H1 (cell line): ENCODE data around the gene TSNAXIP1. TPM values are rescaled to one million over a fixed set of nuclear protein-coding genes. Genes with fewer than 3 reads are reported as not detected.

ENCODE experiments used
- CTCF ChIA-PET: fragments of 300-600 bp; sonication (Branson Sonifier 250); formaldehyde crosslinking; loops from one replicate; lab custom pipeline; 2021; ENCODE audit not compliant: partially characterized antibody; lab: Charles Lee
- POLR2A ChIA-PET: fragments of 300-600 bp; sonication (Branson Sonifier 250); formaldehyde crosslinking; loops from one replicate; lab custom pipeline; 2021; ENCODE audit warnings: inconsistent platforms; ENCODE audit not compliant: partially characterized antibody; lab: Charles Lee
- DNase-seq, 2 experiments: peaks; one replicate each; pipeline versions ENCODE4 v3.0.0 to v3.0.0-alpha.2; 2010 to 2022; ENCODE audit warnings: low spot score in 2 of 2, low read depth in 1 of 2, mixed read lengths in 1 of 2
- FAIRE-seq: peaks from 2 replicates; lab custom pipeline; 2011; peaks lifted over from hg19 to GRCh38; lab: Jason Lieb, UNC
- H2AFZ ChIP-seq: 2 replicates; pipeline ENCODE4 v1.8.1; 2012; ENCODE audit warnings: low read length, inconsistent platforms
- H2AK5ac ChIP-seq: 2 replicates; pipeline ENCODE4 v1.6.1; 2013; ENCODE audit warnings: low read depth, low read length
- H2BK120ac ChIP-seq: replicated peaks from 2 replicates; pipeline ENCODE3; 2013; ENCODE audit warnings: low read depth, low read length, inconsistent platforms
- H2BK12ac ChIP-seq: 2 replicates; pipeline ENCODE4 v1.6.1; 2013; ENCODE audit warnings: low read depth, low read length
- H2BK15ac ChIP-seq: 2 replicates; pipeline ENCODE4 v1.6.1; 2013; ENCODE audit warnings: low read length
- H2BK20ac ChIP-seq: 2 replicates; pipeline ENCODE4 v1.6.1; 2013; ENCODE audit warnings: low read length
- H2BK5ac ChIP-seq: 2 replicates; pipeline ENCODE4 v1.6.1; 2013; ENCODE audit warnings: low read depth, low read length
- H3K14ac ChIP-seq: 2 replicates; pipeline ENCODE4 v1.6.1; 2013; ENCODE audit warnings: inconsistent platforms; ENCODE audit not compliant: insufficient read length
- H3K18ac ChIP-seq: 2 replicates; pipeline ENCODE4 v1.6.1; 2013; ENCODE audit warnings: low read length; ENCODE audit errors: extremely low read depth
- H3K23ac ChIP-seq: 2 replicates; pipeline ENCODE4 v1.6.1; 2013; ENCODE audit warnings: inconsistent platforms; ENCODE audit not compliant: insufficient read length
- H3K23me2 ChIP-seq: 2 replicates; pipeline ENCODE4 v1.6.1; 2013; ENCODE audit warnings: low read depth, low read length
- H3K27ac ChIP-seq: 2 replicates; pipeline ENCODE4 v1.6.1; 2011; ENCODE audit warnings: low read depth, low read length, inconsistent platforms
- H3K27me3 ChIP-seq, 4 experiments: replicated peaks in 1 of 4; 1 replicate in 1 of 4; 2 replicates in 3 of 4; pipeline versions ENCODE4 v1.6.1 to v1.8.1; 2011 to 2013; ENCODE audit warnings: low read length in 3 of 4, mild to moderate bottlenecking in 3 of 4, inconsistent platforms in 2 of 4, mixed read lengths in 2 of 4, moderate library complexity in 1 of 4; ENCODE audit not compliant: control insufficient read depth in 3 of 4, insufficient read depth in 3 of 4; ENCODE audit errors: extremely low read depth in 1 of 4
- H3K36me3 ChIP-seq, 4 experiments: 2 replicates each; pipeline versions ENCODE4 v1.6.1 to v1.8.1; 2011 to 2013; ENCODE audit warnings: mild to moderate bottlenecking in 4 of 4, low read length in 3 of 4, moderate library complexity in 2 of 4, control low read depth in 1 of 4, inconsistent platforms in 1 of 4; ENCODE audit not compliant: insufficient read depth in 4 of 4, control insufficient read depth in 2 of 4
- H3K4ac ChIP-seq: replicated peaks from 2 replicates; pipeline ENCODE3; 2013; ENCODE audit warnings: low read length, low read depth, mixed read lengths, inconsistent platforms; ENCODE audit not compliant: insufficient read length
- H3K4me1 ChIP-seq, 4 experiments: replicated peaks in 1 of 4; 1 replicate in 1 of 4; 2 replicates in 3 of 4; pipeline versions ENCODE4 v1.6.1 to v1.8.1; 2011 to 2013; ENCODE audit warnings: low read length in 3 of 4, inconsistent platforms in 2 of 4, mixed read lengths in 1 of 4; ENCODE audit not compliant: insufficient read depth in 4 of 4, control insufficient read depth in 3 of 4
- H3K4me2 ChIP-seq, 2 experiments: 2 replicates each; pipeline versions ENCODE4 v1.6.1 to v1.8.1; 2011 to 2013; ENCODE audit warnings: low read depth in 2 of 2, low read length in 2 of 2, control low read depth in 1 of 2, inconsistent platforms in 1 of 2, mild to moderate bottlenecking in 1 of 2; ENCODE audit not compliant: insufficient read depth in 1 of 2
- H3K4me3 ChIP-seq, 4 experiments: fragments of 200-600, 300-600 bp in 1 of 4; sonication (generic), shearing (Covaris generic), sonication (Bioruptor Twin) in 1 of 4; 2 replicates each; pipeline versions ENCODE4 v1.5.1 to v1.8.1; 2011 to 2016; ENCODE audit warnings: low read length in 4 of 4, low read depth in 3 of 4, control low read depth in 2 of 4, inconsistent platforms in 2 of 4, mild to moderate bottlenecking in 2 of 4, mixed read lengths in 1 of 4, moderate library complexity in 1 of 4; ENCODE audit not compliant: insufficient read depth in 2 of 4; ENCODE audit errors: extremely low read depth in 1 of 4
- H3K56ac ChIP-seq: replicated peaks from 2 replicates; pipeline ENCODE3; 2013; ENCODE audit warnings: low read depth, mild to moderate bottlenecking, mixed read lengths, low read length, inconsistent platforms; ENCODE audit not compliant: insufficient read length
- H3K79me1 ChIP-seq: 2 replicates; pipeline ENCODE4 v1.6.1; 2013; ENCODE audit warnings: low read depth, low read length, control low read depth
- H3K79me2 ChIP-seq, 2 experiments: 2 replicates each; pipeline versions ENCODE4 v1.6.1 to v1.8.1; 2012 to 2013; ENCODE audit warnings: low read length in 2 of 2, mild to moderate bottlenecking in 2 of 2, inconsistent platforms in 1 of 2; ENCODE audit not compliant: insufficient read depth in 2 of 2, control insufficient read depth in 1 of 2
- H3K9ac ChIP-seq, 4 experiments: replicated peaks in 1 of 4; 1 replicate in 1 of 4; 2 replicates in 3 of 4; pipeline versions ENCODE4 v1.6.1 to v1.8.1; 2011 to 2013; ENCODE audit warnings: low read depth in 3 of 4, low read length in 3 of 4, control low read depth in 2 of 4, mild to moderate bottlenecking in 2 of 4, moderate library complexity in 2 of 4, inconsistent platforms in 1 of 4; ENCODE audit errors: extremely low read depth in 1 of 4
- H3K9me3 ChIP-seq, 2 experiments: 2 replicates each; pipeline versions ENCODE4 v1.6.1 to v1.8.1; 2012 to 2013; ENCODE audit warnings: mild to moderate bottlenecking in 2 of 2, moderate library complexity in 2 of 2, control low read depth in 1 of 2, inconsistent platforms in 1 of 2, low read depth in 1 of 2, low read length in 1 of 2, mixed read lengths in 1 of 2; ENCODE audit not compliant: insufficient read depth in 2 of 2
- H4K20me1 ChIP-seq, 2 experiments: replicated peaks in 1 of 2; 2 replicates each; pipeline versions ENCODE3 to v1.8.1; 2011 to 2013; ENCODE audit warnings: inconsistent platforms in 2 of 2, low read length in 2 of 2, mild to moderate bottlenecking in 1 of 2; ENCODE audit not compliant: insufficient read depth in 2 of 2, control insufficient read depth in 1 of 2
- H4K5ac ChIP-seq: 2 replicates; pipeline ENCODE4 v1.6.1; 2013; ENCODE audit warnings: low read length, low read depth, mixed read lengths, inconsistent platforms; ENCODE audit not compliant: insufficient read length
- H4K8ac ChIP-seq: 2 replicates; pipeline ENCODE4 v1.8.0; 2013; ENCODE audit warnings: mild to moderate bottlenecking, moderate library complexity, low read length, inconsistent platforms; ENCODE audit not compliant: insufficient read depth; ENCODE audit errors: extremely low read depth
- H4K91ac ChIP-seq: replicated peaks from 2 replicates; pipeline ENCODE3; 2013; ENCODE audit warnings: low read length, mixed read lengths, inconsistent platforms; ENCODE audit not compliant: insufficient read length
- ASH2L ChIP-seq: fragments of 200-600, 300-600 bp; sonication (generic); IDR thresholded peaks from one replicate; pipeline ENCODE4 v1.7.1; 2017; ENCODE audit warnings: low read length
- BCL11A ChIP-seq, 2 experiments: IDR thresholded peaks; one replicate each; pipeline ENCODE4 v1.6.1; 2011; ENCODE audit warnings: low read depth in 2 of 2, low read length in 2 of 2, mild to moderate bottlenecking in 2 of 2
- CEBPB ChIP-seq: IDR thresholded peaks from 2 replicates; pipeline ENCODE4 v1.6.1; 2012; ENCODE audit warnings: low read depth, low read length
- EGR1 ChIP-seq: IDR thresholded peaks from 2 replicates; pipeline ENCODE4 v1.6.1; 2011; ENCODE audit warnings: low read depth, low read length, borderline replicate concordance
- GABPA ChIP-seq: IDR thresholded peaks from 2 replicates; pipeline ENCODE4 v1.6.1; 2011; ENCODE audit warnings: mild to moderate bottlenecking, low read length, moderate library complexity, borderline replicate concordance; ENCODE audit not compliant: insufficient read depth
- GTF2F1 ChIP-seq: IDR thresholded peaks from 2 replicates; pipeline ENCODE4 v1.6.1; 2012; ENCODE audit warnings: low read depth, low read length, improper control_type of control experiment, borderline replicate concordance
- HDAC2 ChIP-seq, 2 experiments: fragments of 300-600 bp in 1 of 2; sonication (generic) in 1 of 2; IDR thresholded peaks; 2 replicates each; pipeline ENCODE4 v1.6.1; 2011 to 2012; ENCODE audit warnings: low read depth in 2 of 2, low read length in 2 of 2, mild to moderate bottlenecking in 2 of 2, moderate library complexity in 2 of 2, borderline replicate concordance in 1 of 2, inconsistent platforms in 1 of 2
- RBBP5 ChIP-seq: IDR thresholded peaks from 2 replicates; pipeline ENCODE4 v1.7.1; 2012; ENCODE audit warnings: low read depth, mild to moderate bottlenecking, inconsistent platforms, low read length, moderate library complexity, borderline replicate concordance
- SUZ12 ChIP-seq: fragments of 200-600 bp; sonication (generic); IDR thresholded peaks from 2 replicates; pipeline ENCODE4 v1.6.1; 2012; ENCODE audit warnings: mild to moderate bottlenecking, inconsistent platforms, low read length, moderate library complexity, mixed read lengths
- WGBS, 2 experiments: shearing (Covaris generic) in 1 of 2; methylation state at CpG; one replicate each; pipeline versions ENCODE4 v1.1.6 to v1.1.7; 2013 to 2015; ENCODE audit warnings: low lambda C conversion rate in 2 of 2, mixed read lengths in 2 of 2, inconsistent platforms in 1 of 2, low coverage in 1 of 2, missing lambda C conversion rate in 1 of 2; ENCODE audit not compliant: insufficient replicate concordance in 2 of 2, insufficient coverage in 1 of 2, insufficient read length in 1 of 2; ENCODE audit errors: extremely low coverage in 1 of 2, missing lambda C conversion rate in 1 of 2; 5-methylcytosine and 5-hydroxymethylcytosine counted together
- polyA plus RNA-seq, 7 experiments: library from polyadenylated mRNA; depleted of rRNA in 3 of 7; stranded (reverse) in 5 of 7; unstranded in 2 of 7; fragments of >200 nt in 5 of 7; fragments of 200-250 nt in 2 of 7; gene quantifications; 1 replicate in 5 of 7; 2 replicates in 1 of 7; 4 replicates in 1 of 7; pipeline versions ENCODE4 v1.2.1 to v1.2.3, GENCODE V29; 2011 to 2013; ENCODE audit warnings: missing spikeins in 2 of 7, mixed read lengths in 2 of 7
- total RNA-seq: library from RNA; stranded (reverse); fragmentation: NEBNext Ultra II Directional; extraction: Animal tissue kit (Norgen Biotek cat#: 25700); gene quantifications from 2 replicates; pipeline ENCODE4 v1.2.1, GENCODE V29; 2021

TSNAXIP1 gene
- total and polyA plus RNA-seq, 2 of the 8 experiments (the other 6 are each of a cell fraction or from before 2014, with no cell fraction given) = 0.37 to 0.94 TPM

DNA sequence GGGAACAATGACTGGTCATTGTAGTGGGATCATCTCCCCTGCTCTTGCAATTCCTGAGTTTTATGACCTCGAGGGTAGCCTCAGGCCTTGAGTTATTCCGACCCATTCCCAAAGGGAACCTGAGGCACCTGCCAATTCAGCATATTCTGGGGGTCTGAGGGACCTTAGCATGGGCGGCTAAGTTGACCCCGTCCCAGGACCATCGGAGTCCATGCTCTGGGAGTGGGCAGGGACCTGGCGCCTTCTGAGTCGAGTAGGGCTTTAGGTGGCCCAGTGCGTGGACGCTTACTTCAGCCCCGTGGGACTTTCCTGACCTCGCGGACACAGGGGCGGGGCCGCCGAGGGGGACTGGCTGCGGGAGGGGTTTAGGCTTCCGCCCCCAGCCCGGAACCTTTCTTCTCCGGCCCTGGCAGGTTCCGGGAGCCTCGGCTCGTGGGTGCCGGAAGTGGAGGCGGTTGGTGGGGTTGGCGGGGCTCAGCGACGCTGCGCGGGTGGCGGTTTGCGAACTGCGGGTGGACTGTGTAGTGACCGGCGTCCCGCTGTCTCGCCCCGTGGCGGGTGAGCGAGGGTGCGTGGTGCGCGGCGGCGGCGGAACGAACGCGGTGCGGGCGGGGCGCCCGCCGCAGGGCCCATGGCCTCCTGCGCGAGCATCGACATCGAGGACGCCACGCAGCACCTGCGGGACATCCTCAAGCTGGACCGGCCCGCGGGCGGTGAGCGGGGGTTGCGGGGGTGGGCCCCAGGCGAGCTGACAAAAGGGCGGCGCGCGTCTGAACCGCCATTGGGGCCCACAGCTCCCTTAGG, 66.1 kb downstream of the TSNAXIP1 start, which contains the start of gene EDC4:
Gene EDC4 (plus strand): TSS at position 422 of the 804 bp plus-strand sequence. CDS start 210 bp downstream, at position 632.
- Histone ChIP-seq H4K8ac (peak within 1 kb of the TSS; percentile 84), H2BK5ac (peak within 1 kb of the TSS; percentile 81), H2BK20ac (no peak within 1 kb of the TSS), H3K14ac (no peak within 1 kb of the TSS), H3K4me1 (peaks cover 0 to 7% (median 3%) of the 10 kb centered on the region in 4 experiments; a peak in 3 of 7 replicates), H4K20me1 (peaks cover 7 to 12% of the 10 kb centered on the region in 2 experiments), H2BK120ac (no peak within 1 kb of the TSS), H3K79me1 (peaks cover 13% of the 10 kb centered on the region), H4K91ac (peak within 1 kb of the TSS; percentile 41), H3K4ac (no peak within 1 kb of the TSS), H3K36me3 (peaks cover 7 to 44% (median 27%) of the 10 kb centered on the region in 4 experiments), H3K23me2 (peaks cover 2% of the 10 kb centered on the region; the same call in 1 of the 2 replicates), H3K27ac (peak within 1 kb of the TSS; percentile 53), H3K79me2 (peaks cover 3 to 30% of the 10 kb centered on the region in 2 experiments; a peak in 3 of 4 replicates), H3K9me3 (no peaks in the 10 kb centered on the region), H4K5ac (peak within 1 kb of the TSS; percentile 28), H2AFZ (peak within 1 kb of the TSS; percentile 54), H3K4me3 (peak within 1 kb of the TSS; percentile 85 to 97 (median 93)), H3K18ac (no peak within 1 kb of the TSS; the same call in 1 of the 2 replicates), H3K23ac (no peak within 1 kb of the TSS), H2AK5ac (no peak within 1 kb of the TSS; the same call in 1 of the 2 replicates), H3K27me3 (no peaks in the 10 kb centered on the region), H3K56ac (no peak within 1 kb of the TSS), H3K4me2 (peak within 1 kb of the TSS; percentile 89 to 95), H2BK15ac (0 out of 2 replicates have a peak within 1 kb of the TSS, but pooled peaks have one; percentile 61), H3K9ac (peak within 1 kb of the TSS; percentile 74 to 99 (median 82)), H2BK12ac (peak within 1 kb of the TSS; percentile 29; the same call in 1 of the 2 replicates)
- CTCF ChIA-PET = interaction anchor here (0.6 to 21.8 kb wide), 8 partner anchors 10 to 200 kb away, joined by 3 to 623 read pairs (median 4); partner anchors contain the start of genes CTRL, LCAT, NRN1L and PSMB10
- 6% methylated on average over 65 of the region's 72 CpGs; no CpG with 5 or more reads in 1 of the 2 experiments for WGBS, 2 experiments
- FAIRE-seq (no peak), DNase-seq (peak in 1 of 2 experiments; percentile 92)
- POLR2A ChIA-PET = interaction anchor here (0.6 to 2.7 kb wide), 18 partner anchors 9 to 115 kb away, joined by 3 to 19 read pairs (median 4); partner anchors contain the start of genes CENPT, NRN1L, NUTF2 and PSKH1
- peak; percentile 66; the same call in 1 of the 2 replicates for TF ChIP-seq EGR1
- no peak for TF ChIP-seq CEBPB
- no peak for TF ChIP-seq SUZ12
- peak in 1 of 2 experiments; percentile 86; a peak in 1 of 4 replicates for TF ChIP-seq HDAC2 (IDR thresholded peaks at IDR 0.05; ENCODE audit: borderline replicate concordance in 1 of 2, low read depth in 2 of 2, low read length in 2 of 2)
- TF ChIP-seq GTF2F1 = 0 out of 2 replicates have a peak, but pooled peaks have one; percentile 63
- peak; percentile 96 for TF ChIP-seq GABPA
- TF ChIP-seq ASH2L = peak; percentile 98
- TF ChIP-seq BCL11A (IDR thresholded peaks at IDR 0.05; ENCODE audit: low read depth in 2 of 2, low read length in 2 of 2) = no peak
- TF ChIP-seq RBBP5 = peak; percentile 97
